ENCODE results near the gene TMBIM1. TPM values are rescaled to one million over a fixed set of nuclear protein-coding genes. Genes with fewer than 3 reads are reported as not detected.

Gene TMBIM1
- total and polyA plus RNA-seq, 2 donors (not counting 3 experiments of a cell fraction or from before 2014, with no cell fraction given), result 141 to 229 TPM

- no TSS peak for BruUV-seq (replicated peaks)
- H3K4me2 ChIP-seq (ENCODE audit: insufficient read depth, low read length), result peak overlapping the region; percentile 86
- H3K9ac ChIP-seq (replicated peaks; ENCODE audit: extremely low read depth, insufficient read depth, low read length), result peak overlapping the region; percentile 53
- POLR2A ChIA-PET, result interaction anchor here (1.0 kb wide), 1 partner anchor 41 kb away, joined by 4 read pairs; the partner anchor contains the start of genes AAMP and PNKD
- peaks cover 64% of the 10 kb centered on the region for H3K79me2 ChIP-seq (ENCODE audit: control insufficient read depth, insufficient read depth, low read length)
- H3K9me3 ChIP-seq (replicated peaks; ENCODE audit: control insufficient read depth, insufficient read depth, low read length), result no peaks in the 10 kb centered on the region
- FAIRE-seq (peak; percentile 92), DNase-seq (ENCODE audit: low read depth, low spot score) (peak; percentile 88)
- H4K20me1 ChIP-seq (replicated peaks; ENCODE audit: control insufficient read depth, extremely low read depth, insufficient read depth, low read length), result no peaks in the 10 kb centered on the region
- H3K27ac ChIP-seq (ENCODE audit: insufficient read depth, low read depth, low read length), result peak overlapping the region; percentile 70
- no peaks in the 10 kb centered on the region for H3K9me1 ChIP-seq (replicated peaks; ENCODE audit: control insufficient read depth, extremely low read depth, insufficient read depth, low read length)
- dilution Hi-C loops (cut with MboI; ENCODE audit: extremely low pct_ligation_motif_present, low sequenced_read_pairs) (no loop called here), intact Hi-C loops (cut with micrococcal nuclease) (loop anchor here (1.0 to 5.0 kb wide), 3 partner anchors 10 to 178 kb away; no protein-coding TSS in a partner anchor)
- no peak overlapping the region for H2AFZ ChIP-seq (ENCODE audit: low read depth, low read length)
- H3K36me3 ChIP-seq (ENCODE audit: control insufficient read depth in 2 of 2, extremely low read depth in 1 of 2, insufficient read depth in 2 of 2, low read length in 2 of 2), result peaks cover 29 to 44% of the 10 kb centered on the region in 2 experiments
- CTCF ChIA-PET, result interaction anchor here (1.1 to 1.5 kb wide), 6 partner anchors 9 to 669 kb away, joined by 3 to 8 read pairs (median 4); partner anchors contain the start of gene ARPC2
- H3K27me3 ChIP-seq (ENCODE audit: control insufficient read depth in 2 of 2, insufficient read depth in 2 of 2, low read length in 2 of 2), result no peaks in the 10 kb centered on the region
- peak overlapping the region in 1 of 3 experiments; percentile 39 for H3K4me3 ChIP-seq (replicated peaks in 1 of 3; ENCODE audit: insufficient read depth in 1 of 3, low read depth in 1 of 3, low read length in 3 of 3)
- TF ChIP-seq FOS (IDR thresholded peaks at IDR 0.05; ENCODE audit: borderline replicate concordance, insufficient read depth, low read length) (peak; percentile 80), JUN (IDR thresholded peaks at IDR 0.05; ENCODE audit: borderline replicate concordance, insufficient read depth, insufficient read length, low read depth) (peak; percentile 66), EZH2 (IDR thresholded peaks at IDR 0.05; ENCODE audit: borderline replicate concordance, low read depth, low read length, severe bottlenecking) (no peak)
- peaks cover 31% of the 10 kb centered on the region for H3K4me1 ChIP-seq (ENCODE audit: control insufficient read depth, extremely low read depth, insufficient read depth, low read length)
Measured at GRCh38 chr2:218229239-218229638, 63.1 kb downstream of the TMBIM1 start.

- no peak for DNase-seq (ENCODE audit: low read depth, low spot score)
Measured at GRCh38 chr2:218228366-218229090, 63.8 kb downstream of the TMBIM1 start.

More at GRCh38 chr2:218228366-218229090, 63.8 kb downstream of the TMBIM1 start:
- Histone ChIP-seq H2AFZ (ENCODE audit: low read depth, low read length) (no peak overlapping the region), H3K36me3 (ENCODE audit: control insufficient read depth in 2 of 2, extremely low read depth in 1 of 2, insufficient read depth in 2 of 2, low read length in 2 of 2) (peaks cover 27 to 44% of the 10 kb centered on the region in 2 experiments), H3K9me3 (replicated peaks; ENCODE audit: control insufficient read depth, insufficient read depth, low read length) (no peaks in the 10 kb centered on the region), H3K4me2 (ENCODE audit: insufficient read depth, low read length) (peak overlapping the region; percentile 86), H3K4me1 (ENCODE audit: control insufficient read depth, extremely low read depth, insufficient read depth, low read length) (peaks cover 34% of the 10 kb centered on the region), H3K9ac (replicated peaks; ENCODE audit: extremely low read depth, insufficient read depth, low read length) (peak overlapping the region; percentile 53), H3K27me3 (ENCODE audit: control insufficient read depth in 2 of 2, insufficient read depth in 2 of 2, low read length in 2 of 2) (no peaks in the 10 kb centered on the region), H3K4me3 (replicated peaks in 1 of 3; ENCODE audit: insufficient read depth in 1 of 3, low read depth in 1 of 3, low read length in 3 of 3) (no peak overlapping the region), H3K27ac (ENCODE audit: insufficient read depth, low read depth, low read length) (peak overlapping the region; percentile 70), H4K20me1 (replicated peaks; ENCODE audit: control insufficient read depth, extremely low read depth, insufficient read depth, low read length) (no peaks in the 10 kb centered on the region), H3K79me2 (ENCODE audit: control insufficient read depth, insufficient read depth, low read length) (peaks cover 71% of the 10 kb centered on the region), H3K9me1 (replicated peaks; ENCODE audit: control insufficient read depth, extremely low read depth, insufficient read depth, low read length) (no peaks in the 10 kb centered on the region)
- TSS peak; percentile 98 for BruUV-seq (replicated peaks)
- dilution Hi-C loops (cut with MboI; ENCODE audit: extremely low pct_ligation_motif_present, low sequenced_read_pairs) (no loop called here), intact Hi-C loops (cut with micrococcal nuclease) (loop anchor here (1.0 to 5.0 kb wide), 3 partner anchors 9 to 179 kb away; no protein-coding TSS in a partner anchor)
- peak; percentile 31 for FAIRE-seq
- TF ChIP-seq GATA2 (IDR thresholded peaks at IDR 0.05; ENCODE audit: insufficient read depth, insufficient read length, low read depth, low read length) (no peak), CTCF (IDR thresholded peaks at IDR 0.05; ENCODE audit: extremely low read depth in 1 of 2, insufficient read depth in 1 of 2, low read depth in 1 of 2, low read length in 2 of 2) (no peak), POLR2AphosphoS5 (IDR thresholded peaks at IDR 0.05; ENCODE audit: insufficient read depth, low read depth, low read length) (no peak), FOS (IDR thresholded peaks at IDR 0.05; ENCODE audit: borderline replicate concordance, insufficient read depth, low read length) (no peak), POLR2A (IDR thresholded peaks at IDR 0.05; ENCODE audit: low read depth, low read length) (no peak), MAX (IDR thresholded peaks at IDR 0.05; ENCODE audit: insufficient read depth, insufficient read length) (no peak), EZH2 (IDR thresholded peaks at IDR 0.05; ENCODE audit: borderline replicate concordance, low read depth, low read length, severe bottlenecking) (no peak), JUN (IDR thresholded peaks at IDR 0.05; ENCODE audit: borderline replicate concordance, insufficient read depth, insufficient read length, low read depth) (no peak), MYC (IDR thresholded peaks at IDR 0.05; ENCODE audit: low read depth, low read length) (no peak)
- CTCF ChIA-PET, result interaction anchor here (1.1 to 1.5 kb wide), 5 partner anchors 8 to 670 kb away, joined by 3 to 8 read pairs (median 4); partner anchors contain the start of gene ARPC2
- POLR2A ChIA-PET, result no interaction called here
